Spleen (tissue), 7 donors: ENCODE results near the gene ERICH3.

Experiments
- POLR2A ChIP-seq, 3 donors: fragments of 450-650 bp; IDR thresholded peaks; one replicate each; pipeline ENCODE4 v1.5.1; 2017; ENCODE audit warnings: antibody characterized with exemption in 3 of 3, mild to moderate bottlenecking in 1 of 3
- POLR2AphosphoS5 ChIP-seq, 3 donors: sonication (generic); formaldehyde crosslinking; IDR thresholded peaks; one replicate each; pipeline ENCODE4 v1.5.1; 2017; ENCODE audit warnings: antibody characterized with exemption in 3 of 3
- TF ChIP-seq, protein P1 (sequence below), 11 experiments: fragments of 200-600 bp in 7 of 11; fragments of 450-650 bp in 4 of 11; sonication (generic) in 4 of 11; IDR thresholded peaks in 8 of 11; conservative IDR thresholded peaks in 3 of 11; 1 replicate in 7 of 11; 2 replicates in 4 of 11; pipeline versions ENCODE4 v1.4.0 to v1.8.0; 2016 to 2021; ENCODE audit warnings: antibody characterized with exemption in 11 of 11, inconsistent platforms in 4 of 11, mild to moderate bottlenecking in 1 of 11
- donor health status: DM: no; HTN: no; CAD: no; lungs with moderate emphysema.
- donor health status: DM: no; HTN: no; CAD: no.
- donor health status: DM: no; HTN: no; CAD: no.

GRCh38 chr1:74629283-74629682, 44.3 kb downstream of the ERICH3 start:
- TF ChIP-seq, protein P1, sequence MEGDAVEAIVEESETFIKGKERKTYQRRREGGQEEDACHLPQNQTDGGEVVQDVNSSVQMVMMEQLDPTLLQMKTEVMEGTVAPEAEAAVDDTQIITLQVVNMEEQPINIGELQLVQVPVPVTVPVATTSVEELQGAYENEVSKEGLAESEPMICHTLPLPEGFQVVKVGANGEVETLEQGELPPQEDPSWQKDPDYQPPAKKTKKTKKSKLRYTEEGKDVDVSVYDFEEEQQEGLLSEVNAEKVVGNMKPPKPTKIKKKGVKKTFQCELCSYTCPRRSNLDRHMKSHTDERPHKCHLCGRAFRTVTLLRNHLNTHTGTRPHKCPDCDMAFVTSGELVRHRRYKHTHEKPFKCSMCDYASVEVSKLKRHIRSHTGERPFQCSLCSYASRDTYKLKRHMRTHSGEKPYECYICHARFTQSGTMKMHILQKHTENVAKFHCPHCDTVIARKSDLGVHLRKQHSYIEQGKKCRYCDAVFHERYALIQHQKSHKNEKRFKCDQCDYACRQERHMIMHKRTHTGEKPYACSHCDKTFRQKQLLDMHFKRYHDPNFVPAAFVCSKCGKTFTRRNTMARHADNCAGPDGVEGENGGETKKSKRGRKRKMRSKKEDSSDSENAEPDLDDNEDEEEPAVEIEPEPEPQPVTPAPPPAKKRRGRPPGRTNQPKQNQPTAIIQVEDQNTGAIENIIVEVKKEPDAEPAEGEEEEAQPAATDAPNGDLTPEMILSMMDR (IDR thresholded peaks at IDR 0.05 in 8 of 11, conservative IDR thresholded peaks at IDR 0.05 in 3 of 11): no peak
- TF ChIP-seq POLR2A (IDR thresholded peaks at IDR 0.05) (no peak), POLR2AphosphoS5 (IDR thresholded peaks at IDR 0.05) (no peak)
